ENCODE measurements around the gene MYORG. TPM values are rescaled to one million over a fixed set of nuclear protein-coding genes. Genes with fewer than 3 reads are reported as not detected.

The MYORG gene
- total and polyA plus RNA-seq, 10 of the 15 experiments (the other 5 are each of a cell fraction or from before 2014, with no cell fraction given) = 0.05 to 0.36 (median 0.10) TPM; not detected in 1

DNA sequence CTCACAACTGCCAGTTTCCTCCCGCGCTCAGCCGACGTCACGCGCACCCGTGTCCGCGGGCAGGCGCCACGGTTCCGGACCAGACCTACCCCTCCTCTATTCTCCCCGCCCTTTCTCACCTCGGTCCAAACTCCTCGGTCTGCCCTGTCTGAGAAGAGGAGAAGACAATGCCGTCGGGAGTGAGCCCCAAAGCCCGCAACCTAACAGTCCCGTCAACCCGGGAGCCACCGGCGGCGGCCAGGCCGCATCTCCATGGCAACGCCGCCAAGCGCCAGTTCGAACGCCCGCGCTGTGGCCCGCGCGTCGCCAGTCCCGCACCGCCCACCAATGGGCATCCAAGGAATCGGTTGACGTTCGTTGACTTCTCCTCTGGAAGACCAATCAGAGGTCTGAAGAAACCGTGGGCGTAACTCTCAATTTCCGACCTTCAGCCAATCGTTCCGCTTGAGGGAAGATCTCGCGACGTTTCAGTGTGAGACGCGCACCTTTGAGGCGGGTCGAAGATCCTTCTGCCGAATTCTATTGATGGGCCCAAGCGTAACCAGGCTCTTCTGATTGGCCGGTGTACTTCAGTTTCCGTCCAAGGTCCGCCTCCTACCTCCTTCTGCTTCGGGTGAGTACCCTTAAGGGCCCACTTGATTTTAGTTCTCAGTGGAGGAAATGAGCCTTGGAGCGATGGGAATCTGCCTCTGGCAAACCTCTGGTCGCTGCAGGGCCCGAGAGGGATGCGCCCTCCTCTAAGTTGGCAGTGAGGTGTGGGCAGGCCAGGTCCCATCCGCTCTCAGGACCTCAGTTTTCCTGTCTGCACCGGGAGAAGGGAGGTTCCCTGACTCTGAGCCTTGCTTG is 47.5 kb downstream of the MYORG start, which contains the start of the genes KIF24 and NUDT2 (continued):
- TF ChIP-seq BRCA1 (IDR thresholded peaks at IDR 0.05; ENCODE audit: low read depth, low read length) = peak; percentile 77
- no peak for TF ChIP-seq ZNF622 (IDR thresholded peaks at IDR 0.05)
- TF ChIP-seq SMARCA5 (IDR thresholded peaks at IDR 0.05) = no peak
- TF ChIP-seq PML (IDR thresholded peaks at IDR 0.05; ENCODE audit: low read length) = 0 out of 2 replicates have a peak, but pooled peaks have one; percentile 52
- TF ChIP-seq CREM (IDR thresholded peaks at IDR 0.05; ENCODE audit: low read depth) = peak; percentile 91
- peak; percentile 96 for TF ChIP-seq LARP7 (IDR thresholded peaks at IDR 0.05)
- no peak for TF ChIP-seq TARDBP (IDR thresholded peaks at IDR 0.05; ENCODE audit: borderline replicate concordance)
- TF ChIP-seq, protein P1, sequence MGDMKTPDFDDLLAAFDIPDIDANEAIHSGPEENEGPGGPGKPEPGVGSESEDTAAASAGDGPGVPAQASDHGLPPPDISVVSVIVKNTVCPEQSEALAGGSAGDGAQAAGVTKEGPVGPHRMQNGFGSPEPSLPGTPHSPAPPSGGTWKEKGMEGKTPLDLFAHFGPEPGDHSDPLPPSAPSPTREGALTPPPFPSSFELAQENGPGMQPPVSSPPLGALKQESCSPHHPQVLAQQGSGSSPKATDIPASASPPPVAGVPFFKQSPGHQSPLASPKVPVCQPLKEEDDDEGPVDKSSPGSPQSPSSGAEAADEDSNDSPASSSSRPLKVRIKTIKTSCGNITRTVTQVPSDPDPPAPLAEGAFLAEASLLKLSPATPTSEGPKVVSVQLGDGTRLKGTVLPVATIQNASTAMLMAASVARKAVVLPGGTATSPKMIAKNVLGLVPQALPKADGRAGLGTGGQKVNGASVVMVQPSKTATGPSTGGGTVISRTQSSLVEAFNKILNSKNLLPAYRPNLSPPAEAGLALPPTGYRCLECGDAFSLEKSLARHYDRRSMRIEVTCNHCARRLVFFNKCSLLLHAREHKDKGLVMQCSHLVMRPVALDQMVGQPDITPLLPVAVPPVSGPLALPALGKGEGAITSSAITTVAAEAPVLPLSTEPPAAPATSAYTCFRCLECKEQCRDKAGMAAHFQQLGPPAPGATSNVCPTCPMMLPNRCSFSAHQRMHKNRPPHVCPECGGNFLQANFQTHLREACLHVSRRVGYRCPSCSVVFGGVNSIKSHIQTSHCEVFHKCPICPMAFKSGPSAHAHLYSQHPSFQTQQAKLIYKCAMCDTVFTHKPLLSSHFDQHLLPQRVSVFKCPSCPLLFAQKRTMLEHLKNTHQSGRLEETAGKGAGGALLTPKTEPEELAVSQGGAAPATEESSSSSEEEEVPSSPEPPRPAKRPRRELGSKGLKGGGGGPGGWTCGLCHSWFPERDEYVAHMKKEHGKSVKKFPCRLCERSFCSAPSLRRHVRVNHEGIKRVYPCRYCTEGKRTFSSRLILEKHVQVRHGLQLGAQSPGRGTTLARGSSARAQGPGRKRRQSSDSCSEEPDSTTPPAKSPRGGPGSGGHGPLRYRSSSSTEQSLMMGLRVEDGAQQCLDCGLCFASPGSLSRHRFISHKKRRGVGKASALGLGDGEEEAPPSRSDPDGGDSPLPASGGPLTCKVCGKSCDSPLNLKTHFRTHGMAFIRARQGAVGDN (IDR thresholded peaks at IDR 0.05) = no peak
- TF ChIP-seq HCFC1 (IDR thresholded peaks at IDR 0.05; ENCODE audit: low read length) = peak; percentile 56
- no peak for TF ChIP-seq WRNIP1 (IDR thresholded peaks at IDR 0.05; ENCODE audit: borderline replicate concordance, low read depth, low read length)
- peak; percentile 60 for TF ChIP-seq BACH1 (IDR thresholded peaks at IDR 0.05; ENCODE audit: borderline replicate concordance)
- TF ChIP-seq BMI1 (IDR thresholded peaks at IDR 0.05; ENCODE audit: borderline replicate concordance) = peak; percentile 99
- no peak for TF ChIP-seq ZNF274 (IDR thresholded peaks at IDR 0.05; ENCODE audit: insufficient read depth, insufficient read length)
- TF ChIP-seq POLR2A (IDR thresholded peaks at IDR 0.05; ENCODE audit: low read depth, low read length) = peak; percentile 87
- no peak for TF ChIP-seq MTA3 (IDR thresholded peaks at IDR 0.05; ENCODE audit: borderline replicate concordance, low read length)
- TF ChIP-seq, protein P2, sequence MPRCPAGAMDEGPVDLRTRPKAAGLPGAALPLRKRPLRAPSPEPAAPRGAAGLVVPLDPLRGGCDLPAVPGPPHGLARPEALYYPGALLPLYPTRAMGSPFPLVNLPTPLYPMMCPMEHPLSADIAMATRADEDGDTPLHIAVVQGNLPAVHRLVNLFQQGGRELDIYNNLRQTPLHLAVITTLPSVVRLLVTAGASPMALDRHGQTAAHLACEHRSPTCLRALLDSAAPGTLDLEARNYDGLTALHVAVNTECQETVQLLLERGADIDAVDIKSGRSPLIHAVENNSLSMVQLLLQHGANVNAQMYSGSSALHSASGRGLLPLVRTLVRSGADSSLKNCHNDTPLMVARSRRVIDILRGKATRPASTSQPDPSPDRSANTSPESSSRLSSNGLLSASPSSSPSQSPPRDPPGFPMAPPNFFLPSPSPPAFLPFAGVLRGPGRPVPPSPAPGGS (IDR thresholded peaks at IDR 0.05; ENCODE audit: borderline replicate concordance, insufficient read depth, low read depth, low read length, poor library complexity, severe bottlenecking) = no peak
- peak; percentile 49; the same call in 1 of the 2 replicates for TF ChIP-seq HDAC2 (IDR thresholded peaks at IDR 0.05)
- TF ChIP-seq NBN (IDR thresholded peaks at IDR 0.05) = no peak; the same call in 1 of the 2 replicates
- no peak for TF ChIP-seq SUZ12 (IDR thresholded peaks at IDR 0.05; ENCODE audit: unreplicated experiment)
- TF ChIP-seq ZNF384 (IDR thresholded peaks at IDR 0.05; ENCODE audit: borderline replicate concordance, low read depth, low read length) = no peak
- no peak for TF ChIP-seq MTA2 (IDR thresholded peaks at IDR 0.05; ENCODE audit: low read depth)
- TF ChIP-seq, protein P3, sequence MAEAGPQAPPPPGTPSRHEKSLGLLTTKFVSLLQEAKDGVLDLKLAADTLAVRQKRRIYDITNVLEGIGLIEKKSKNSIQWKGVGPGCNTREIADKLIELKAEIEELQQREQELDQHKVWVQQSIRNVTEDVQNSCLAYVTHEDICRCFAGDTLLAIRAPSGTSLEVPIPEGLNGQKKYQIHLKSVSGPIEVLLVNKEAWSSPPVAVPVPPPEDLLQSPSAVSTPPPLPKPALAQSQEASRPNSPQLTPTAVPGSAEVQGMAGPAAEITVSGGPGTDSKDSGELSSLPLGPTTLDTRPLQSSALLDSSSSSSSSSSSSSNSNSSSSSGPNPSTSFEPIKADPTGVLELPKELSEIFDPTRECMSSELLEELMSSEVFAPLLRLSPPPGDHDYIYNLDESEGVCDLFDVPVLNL (IDR thresholded peaks at IDR 0.05; ENCODE audit: low read depth, low read length) = peak; percentile 99
- TF ChIP-seq EP300 (IDR thresholded peaks at IDR 0.05; ENCODE audit: borderline replicate concordance in 1 of 2, control insufficient read depth in 1 of 2, low read depth in 2 of 2, low read length in 2 of 2) = no peak
- TF ChIP-seq RAD51 (IDR thresholded peaks at IDR 0.05) = no peak
- TF ChIP-seq IRF4 (IDR thresholded peaks at IDR 0.05; ENCODE audit: low read depth, low read length) = no peak; the same call in 1 of the 2 replicates
- TF ChIP-seq ETV6 (conservative IDR thresholded peaks at IDR 0.05 in 1 of 2, IDR thresholded peaks at IDR 0.05 in 1 of 2; ENCODE audit: borderline replicate concordance in 1 of 2, low read depth in 1 of 2) = no peak
- 0 out of 2 replicates have a peak, but pooled peaks have one; percentile 27 for TF ChIP-seq NR2F1 (conservative IDR thresholded peaks at IDR 0.05)

Data from GM12878 (cell line).